ENCODE measurements around the gene PARVG. TPM values are rescaled to one million over a fixed set of nuclear protein-coding genes. Genes with fewer than 3 reads are reported as not detected.
A peak's percentile ranks its signal among the peaks of the same experiment; 100 is the strongest.

The PARVG gene
- total RNA-seq, 2 donors from 2014 or later: 6.0 to 9.5 TPM

- intact Hi-C loops (cut with DNase I): no loop called here
- ATAC-seq: no peak
- DNase-seq: no peak
Measured at GRCh38 chr22:44173154-44173553, 7.6 kb upstream of the PARVG start.

DNA sequence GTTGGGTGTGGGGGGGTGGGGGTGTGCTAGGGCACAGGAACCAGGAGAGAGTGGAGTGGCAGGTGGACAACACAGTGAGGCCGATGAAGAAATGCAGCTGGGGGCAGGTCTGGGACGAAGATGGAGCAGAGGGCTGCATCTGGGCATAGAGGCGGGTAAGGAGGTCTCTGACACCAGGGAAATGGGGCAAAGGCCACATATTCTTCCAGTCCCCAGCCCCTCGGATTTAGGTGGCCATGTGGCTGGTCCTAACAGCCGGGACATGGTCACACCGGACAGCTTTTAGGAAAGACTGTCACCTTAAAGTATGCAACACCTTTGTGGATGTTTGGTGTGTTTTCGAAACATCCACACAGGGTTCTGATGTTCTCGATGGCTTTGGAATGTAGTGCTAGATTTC lies 5.0 kb upstream of the PARVG start:
- DNase-seq (no peak), ATAC-seq (no peak)
- intact Hi-C loops (cut with DNase I): no loop called here

GRCh38 chr22:44179196-44179988 lies 1.3 kb upstream of the PARVG start:
- ATAC-seq: no peak
- DNase-seq: no peak
- intact Hi-C loops (cut with DNase I): no loop called here

DNA sequence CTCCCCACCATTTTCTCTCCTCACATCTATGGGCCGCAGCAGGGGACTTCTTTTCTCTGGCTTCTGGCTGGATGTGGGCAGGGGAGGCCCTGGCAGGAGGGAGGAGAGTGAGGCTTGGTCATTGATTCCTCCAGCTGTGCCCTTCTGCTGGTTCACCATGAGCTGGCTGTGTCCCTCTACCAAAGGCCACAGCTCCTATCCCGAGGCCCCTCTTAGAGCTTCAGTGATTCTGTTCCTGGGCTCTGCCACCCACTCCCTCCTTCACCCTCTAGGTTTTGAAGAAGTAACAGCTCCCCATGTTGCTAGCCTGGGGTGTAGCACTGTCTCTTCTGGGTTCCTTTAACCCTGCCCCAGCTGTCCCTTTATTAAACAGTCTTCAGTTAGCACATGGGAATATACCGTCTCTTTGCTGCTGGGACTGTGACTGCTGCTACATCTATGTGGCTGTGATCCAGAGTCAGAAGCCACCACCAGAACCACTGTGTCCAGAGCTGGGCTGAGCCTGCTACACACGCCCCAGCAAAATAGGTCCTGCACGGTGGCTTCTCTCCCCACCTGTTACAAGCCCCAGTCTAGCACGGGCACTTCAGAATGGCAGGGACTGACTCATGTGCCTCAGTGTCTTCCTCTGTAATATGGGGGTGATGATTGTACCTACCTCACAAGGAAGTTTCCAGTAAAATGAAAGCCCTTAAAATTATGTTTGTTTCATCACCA lies 578 bp upstream of the PARVG start:
- intact Hi-C loops (cut with DNase I): no loop called here
- ATAC-seq (no peak), DNase-seq (no peak)

- ATAC-seq (peak; percentile 59 to 65), DNase-seq (no peak)
Measured at GRCh38 chr22:44181033-44181911, 547 bp downstream of the PARVG start.

DNA sequence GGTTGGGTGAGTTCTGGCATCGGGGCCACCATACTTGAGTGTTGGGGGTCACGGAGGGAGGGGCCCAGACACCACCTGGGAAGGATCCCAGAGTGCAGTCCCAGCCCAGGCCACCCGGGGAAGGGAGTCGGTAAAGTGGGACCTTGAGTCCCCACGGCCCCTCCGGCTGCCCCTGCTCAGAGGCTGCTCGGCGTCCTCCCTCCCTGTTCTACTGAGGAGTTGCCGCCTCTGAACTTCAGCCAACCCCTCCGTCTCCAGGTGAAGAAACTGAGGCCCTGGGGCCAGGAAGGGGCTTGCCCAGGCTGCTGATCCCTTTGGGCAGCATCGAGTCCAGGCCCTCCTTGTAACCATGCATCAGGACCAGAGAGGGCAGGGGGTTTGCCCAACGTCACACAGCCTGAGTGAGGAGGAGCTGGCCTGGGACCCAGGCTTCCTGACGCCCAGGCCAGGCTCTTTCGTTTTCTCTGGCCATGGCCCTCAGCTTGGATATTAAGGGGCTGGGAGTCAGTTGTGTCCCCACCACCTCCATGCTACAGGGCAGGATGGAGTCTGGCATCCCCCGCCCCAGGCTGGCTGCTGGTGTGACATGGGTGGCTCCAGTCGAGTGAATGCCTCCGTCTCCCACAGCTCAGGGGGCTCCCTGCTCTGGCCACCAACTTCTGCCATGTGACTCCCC lies 1.3 kb downstream of the PARVG start:
- intact Hi-C loops (cut with DNase I): no loop called here
- DNase-seq (no peak), ATAC-seq (peak; percentile 6 to 18)

More at GRCh38 chr22:44181033-44181911, 547 bp downstream of the PARVG start:
- intact Hi-C loops (cut with DNase I): no loop called here

GRCh38 chr22:44182588-44183286 lies 2.0 kb downstream of the PARVG start:
- intact Hi-C loops (cut with DNase I): no loop called here
- peak; percentile 65 to 83 for ATAC-seq

DNA sequence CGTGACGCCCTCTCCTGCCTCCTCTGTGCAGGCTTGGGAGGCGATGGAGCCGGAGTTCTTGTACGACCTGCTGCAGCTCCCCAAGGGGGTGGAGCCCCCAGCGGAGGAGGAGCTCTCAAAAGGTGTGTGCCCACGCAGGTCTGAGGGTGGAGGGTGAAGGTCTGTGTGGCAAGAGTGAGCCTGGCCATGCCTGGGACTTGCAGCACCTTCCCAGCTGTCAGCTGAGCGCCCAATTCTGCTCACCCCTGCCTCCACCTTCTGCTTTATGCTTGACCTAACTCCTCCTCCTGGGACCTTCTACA lies 2.5 kb downstream of the PARVG start:
- intact Hi-C loops (cut with DNase I): no loop called here
- ATAC-seq (no peak), DNase-seq (no peak)

More at GRCh38 chr22:44182588-44183286, 2.0 kb downstream of the PARVG start:
- peak; percentile 54 for DNase-seq

- ATAC-seq (no peak), DNase-seq (no peak)
- intact Hi-C loops (cut with DNase I): no loop called here
Measured at GRCh38 chr22:44184006-44184405, 3.3 kb downstream of the PARVG start.

- intact Hi-C loops (cut with DNase I): no loop called here
- DNase-seq: no peak
- no peak for ATAC-seq
Measured at GRCh38 chr22:44185237-44186120, 4.8 kb downstream of the PARVG start.

DNA sequence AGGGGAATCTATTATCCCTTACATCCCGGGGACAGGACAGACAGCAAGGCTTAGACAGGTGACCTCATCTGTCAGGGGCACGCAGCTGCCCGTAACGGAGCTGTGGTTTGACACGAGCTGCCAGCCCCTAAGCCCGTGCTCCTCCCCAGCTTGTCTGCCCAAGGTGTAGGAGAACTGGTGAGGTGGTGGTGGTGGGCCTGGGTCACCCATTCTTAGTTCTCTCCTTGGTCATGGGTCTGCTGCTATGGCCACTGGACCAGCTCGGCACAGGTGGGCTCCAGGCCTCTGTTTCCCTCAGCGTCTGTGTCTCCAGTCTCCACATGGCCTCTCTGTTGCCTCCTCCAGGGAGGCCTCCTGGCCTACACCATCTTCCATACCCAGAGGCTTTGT lies 5.4 kb downstream of the PARVG start:
- DNase-seq: no peak
- ATAC-seq: no peak
- intact Hi-C loops (cut with DNase I): no loop called here

- intact Hi-C loops (cut with DNase I): no loop called here
- ATAC-seq (no peak), DNase-seq (no peak)
Measured at GRCh38 chr22:44186737-44187136, 6.0 kb downstream of the PARVG start.

DNA sequence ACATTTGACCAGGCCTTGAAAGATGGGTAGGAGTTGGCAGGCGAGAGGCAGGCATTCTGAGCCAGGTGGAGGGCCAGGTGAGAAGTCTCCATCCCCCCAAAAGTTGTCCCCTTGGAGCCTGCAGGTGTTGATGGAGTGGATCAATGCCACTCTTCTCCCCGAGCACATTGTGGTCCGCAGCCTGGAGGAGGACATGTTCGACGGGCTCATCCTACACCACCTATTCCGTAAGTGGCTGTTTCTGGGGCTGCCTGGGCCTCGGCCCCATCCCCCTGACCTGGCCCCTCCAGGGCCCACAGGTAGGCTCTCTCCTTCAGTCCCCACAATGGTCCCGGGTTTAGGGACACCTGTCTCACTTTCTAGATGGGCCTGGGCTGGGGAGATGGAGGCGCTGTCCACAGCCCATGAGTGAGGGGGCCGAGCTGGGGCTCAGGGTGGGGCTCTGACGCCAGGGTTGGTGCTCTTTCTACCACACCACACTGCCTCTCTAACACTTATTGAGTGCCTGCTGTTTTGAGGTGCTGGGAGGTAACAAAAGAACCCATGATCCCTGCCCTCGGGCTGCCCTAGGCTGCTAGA lies 7.0 kb downstream of the PARVG start:
- intact Hi-C loops (cut with DNase I): no loop called here
- no peak for DNase-seq
- ATAC-seq: no peak

DNA sequence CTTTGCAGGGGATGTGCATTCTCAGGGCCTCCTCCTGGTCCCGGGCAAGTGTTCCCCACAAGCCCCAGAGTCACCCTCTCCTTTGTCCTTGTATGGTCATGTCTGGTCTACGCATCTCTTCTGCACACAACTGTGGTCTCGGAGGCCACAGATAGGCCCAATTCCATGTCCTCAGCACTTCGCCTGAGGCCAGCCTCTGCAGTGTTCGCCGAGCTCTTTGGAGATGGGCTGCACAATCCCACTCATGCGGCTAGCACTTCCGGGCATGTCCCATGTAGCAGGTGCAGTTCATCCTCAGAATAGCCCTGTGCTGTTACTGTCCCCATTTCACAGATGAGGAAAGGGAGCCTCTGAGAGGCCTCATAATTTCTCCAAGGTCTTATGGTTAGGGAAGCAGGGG lies 7.6 kb downstream of the PARVG start:
- no peak for ATAC-seq
- no peak for DNase-seq
- intact Hi-C loops (cut with DNase I): no loop called here

DNA sequence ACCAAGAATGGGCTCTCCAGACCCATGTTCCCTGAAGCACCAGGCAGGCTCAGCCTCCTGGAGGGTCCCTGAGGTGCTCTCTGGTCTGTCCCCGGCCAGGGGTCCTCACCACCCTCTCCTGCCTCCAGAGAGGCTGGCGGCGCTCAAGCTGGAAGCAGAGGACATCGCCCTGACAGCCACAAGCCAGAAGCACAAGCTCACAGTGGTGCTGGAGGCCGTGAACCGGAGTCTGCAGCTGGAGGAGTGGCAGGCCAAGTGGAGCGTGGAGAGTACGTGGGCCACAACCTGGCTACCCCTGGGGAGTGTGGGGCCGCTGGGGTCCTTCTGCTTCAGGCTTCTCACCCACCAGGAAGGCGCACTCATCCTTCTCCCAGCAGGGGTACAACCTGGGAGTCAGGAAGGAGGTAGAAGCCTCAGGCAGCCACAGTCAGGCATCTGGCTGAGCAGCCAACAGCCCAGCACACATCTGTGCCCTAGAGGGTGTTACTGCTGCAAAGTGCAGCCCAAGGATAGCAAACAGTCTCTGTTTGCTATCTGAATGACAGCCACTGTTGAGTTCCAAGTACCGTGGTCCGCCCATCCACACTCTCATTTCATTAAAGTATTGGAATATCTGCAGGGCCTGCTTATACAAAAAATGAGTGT lies 8.4 kb downstream of the PARVG start:
- no peak for ATAC-seq
- intact Hi-C loops (cut with DNase I): no loop called here
- DNase-seq: no peak

DNA sequence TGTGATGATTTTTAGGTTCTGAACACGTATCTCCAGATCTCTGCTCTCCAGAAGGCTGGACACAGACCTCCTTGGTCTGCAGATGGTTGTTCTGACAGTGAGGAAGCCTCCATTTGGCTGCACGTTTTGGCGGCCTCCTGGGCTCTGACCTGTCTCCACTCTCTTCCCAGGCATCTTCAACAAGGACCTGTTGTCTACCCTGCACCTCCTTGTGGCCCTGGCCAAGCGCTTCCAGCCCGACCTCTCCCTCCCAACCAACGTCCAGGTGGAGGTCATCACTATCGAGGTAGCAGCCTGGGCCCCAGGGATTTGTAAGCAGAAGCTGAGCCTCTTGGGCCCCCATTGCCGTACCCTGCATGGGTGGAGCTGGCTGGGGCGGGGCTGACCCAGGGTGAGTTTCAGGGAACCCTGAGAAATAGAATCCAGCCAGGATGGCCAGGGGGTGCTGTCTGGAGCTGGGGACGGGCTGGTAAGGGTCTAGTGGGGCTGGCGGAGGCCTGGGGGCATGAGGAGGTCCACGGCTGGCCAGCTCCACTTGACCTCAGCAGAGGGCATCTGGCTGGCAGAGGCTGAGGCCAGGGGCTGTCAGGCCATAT lies 9.8 kb downstream of the PARVG start:
- no peak for DNase-seq
- no peak for ATAC-seq
- intact Hi-C loops (cut with DNase I): no loop called here

DNA sequence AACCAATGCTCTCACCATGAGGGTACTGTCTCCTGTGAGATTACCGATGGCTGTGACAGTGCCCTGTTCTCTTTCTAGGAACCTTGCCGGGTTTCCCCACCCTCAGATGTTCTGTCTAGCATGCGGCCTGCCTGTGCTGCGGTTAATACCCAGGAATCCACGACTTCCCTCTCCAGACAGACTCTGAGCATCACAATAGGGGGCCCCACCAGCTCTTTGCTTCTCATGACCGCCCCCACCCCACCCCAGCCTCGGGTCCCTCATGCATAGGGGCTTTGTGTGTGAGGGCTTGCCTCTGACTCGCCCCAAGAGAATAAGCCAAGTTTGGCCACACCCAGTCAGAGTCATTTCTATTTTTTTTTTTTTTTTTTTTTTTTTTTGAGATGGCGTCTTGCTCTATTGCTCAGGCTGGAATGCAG lies 10.3 kb downstream of the PARVG start:
- ATAC-seq (no peak), DNase-seq (no peak)
- intact Hi-C loops (cut with DNase I): no loop called here
